ENCODE measurements around the gene AGAP9.
"Not testable (repeated sequence)": the region's sequence is repeated elsewhere in the genome, so short reads cannot be mapped to it uniquely, and the experiment has no call there.

AGAP9 gene

GRCh38 chr10:47485943-47486342 lies 37.5 kb downstream of the AGAP9 start:
- DNase-seq (ENCODE audit: low spot score), result not testable (repeated sequence)

- DNase-seq (ENCODE audit: low spot score), result not testable (repeated sequence)
These were observed 38.7 kb downstream of the AGAP9 start for GRCh38 chr10:47484786-47485185.

- DNase-seq (ENCODE audit: low spot score), result not testable (repeated sequence)
These were observed 39.5 kb downstream of the AGAP9 start, which contains the start of gene ANXA8 for GRCh38 chr10:47483923-47484322. TSS of gene ANXA8 (minus strand) at chr10:47484115. CDS start at chr10:47483933, 182 bp downstream.

- not testable (repeated sequence) for DNase-seq (ENCODE audit: low spot score)
These were observed 41.1 kb downstream of the AGAP9 start for GRCh38 chr10:47482367-47482766.

- DNase-seq (ENCODE audit: low spot score), result not testable (repeated sequence)
These were observed 41.7 kb downstream of the AGAP9 start for GRCh38 chr10:47481768-47482181.

- not testable (repeated sequence) for DNase-seq (ENCODE audit: low spot score)
These were observed 42.2 kb downstream of the AGAP9 start for GRCh38 chr10:47481182-47481766.

GRCh38 chr10:47480133-47480532 lies 43.3 kb downstream of the AGAP9 start:
- not testable (repeated sequence) for DNase-seq (ENCODE audit: low spot score)

GRCh38 chr10:47478114-47478513 lies 45.3 kb downstream of the AGAP9 start:
- DNase-seq (ENCODE audit: low spot score), result not testable (repeated sequence)

GRCh38 chr10:47477078-47477477 lies 46.4 kb downstream of the AGAP9 start:
- not testable (repeated sequence) for DNase-seq (ENCODE audit: low spot score)

- not testable (repeated sequence) for DNase-seq (ENCODE audit: low spot score)
These were observed 48.3 kb downstream of the AGAP9 start for GRCh38 chr10:47475101-47475500.

- DNase-seq (ENCODE audit: low spot score), result not testable (repeated sequence)
These were observed 49.9 kb downstream of the AGAP9 start for GRCh38 chr10:47473516-47473915.

GRCh38 chr10:47472647-47473046 lies 50.8 kb downstream of the AGAP9 start:
- not testable (repeated sequence) for DNase-seq (ENCODE audit: low spot score)

GRCh38 chr10:47472072-47472471 lies 51.4 kb downstream of the AGAP9 start:
- DNase-seq (ENCODE audit: low spot score), result not testable (repeated sequence)

GRCh38 chr10:47468731-47469528 lies 54.5 kb downstream of the AGAP9 start:
- DNase-seq (ENCODE audit: low spot score), result not testable (repeated sequence)

GRCh38 chr10:47467957-47468356 lies 55.5 kb downstream of the AGAP9 start:
- DNase-seq (ENCODE audit: low spot score), result not testable (repeated sequence)

- DNase-seq (ENCODE audit: low spot score), result not testable (repeated sequence)
These were observed 56.0 kb downstream of the AGAP9 start for GRCh38 chr10:47467458-47467857.

GRCh38 chr10:47465216-47465917 lies 58.1 kb downstream of the AGAP9 start:
- DNase-seq (ENCODE audit: low spot score), result not testable (repeated sequence)

GRCh38 chr10:47462577-47463358 lies 60.7 kb downstream of the AGAP9 start:
- DNase-seq (ENCODE audit: low spot score), result not testable (repeated sequence)

- not testable (repeated sequence) for DNase-seq (ENCODE audit: low spot score)
These were observed 62.2 kb downstream of the AGAP9 start for GRCh38 chr10:47461261-47461687.

- no peak for DNase-seq (ENCODE audit: low spot score)
These were observed 64.8 kb downstream of the AGAP9 start for GRCh38 chr10:47458466-47459154.

- no peak for DNase-seq (ENCODE audit: low spot score)
These were observed 65.6 kb downstream of the AGAP9 start for GRCh38 chr10:47457826-47458225.

Data from NAMALWA (cell line).